HT1080 (cell line): ENCODE results near the gene OAS3. TPM values are rescaled to one million over a fixed set of nuclear protein-coding genes. Genes with fewer than 3 reads are reported as not detected.
"Not testable (repeated sequence)": the region's sequence is repeated elsewhere in the genome, so short reads cannot be mapped to it uniquely, and the experiment has no call there.

Source experiments
- DNase-seq: peaks from one replicate; pipeline ENCODE4 v3.0.0-alpha.2; 2015; ENCODE audit warnings: low read depth
- total RNA-seq: library from RNA; depleted of rRNA; stranded (reverse); fragments of >200 nt; shearing (Covaris generic); gene quantifications from 2 replicates; pipeline ENCODE4 v1.2.3, GENCODE V29; 2014

OAS3 gene
- total RNA-seq, 1 experiment from 2014 or later, result 15.8 TPM

- DNase-seq, result no peak
Observed at GRCh38 chr12:112980491-112981158, 42.4 kb downstream of the OAS3 start.

- DNase-seq, result peak; percentile 36
Observed at GRCh38 chr12:112985642-112986290, 47.5 kb downstream of the OAS3 start.

- DNase-seq, result no peak
Observed at GRCh38 chr12:112986291-112986800, 48.1 kb downstream of the OAS3 start.

- DNase-seq, result no peak
Observed at GRCh38 chr12:112987561-112987960, 49.3 kb downstream of the OAS3 start.

GRCh38 chr12:112988224-112988623 lies 50.0 kb downstream of the OAS3 start:
- no peak for DNase-seq

- not testable (repeated sequence) for DNase-seq
Observed at GRCh38 chr12:112988823-112989385, 50.6 kb downstream of the OAS3 start.

GRCh38 chr12:112989806-112990205 lies 51.5 kb downstream of the OAS3 start:
- no peak for DNase-seq

GRCh38 chr12:112992541-112993398 lies 54.5 kb downstream of the OAS3 start:
- DNase-seq, result peak; percentile 73

- no peak for DNase-seq
Observed at GRCh38 chr12:112995008-112995407, 56.7 kb downstream of the OAS3 start.

GRCh38 chr12:112996501-112996900 lies 58.2 kb downstream of the OAS3 start:
- DNase-seq, result no peak

- DNase-seq, result no peak
Observed at GRCh38 chr12:112997506-112997905, 59.2 kb downstream of the OAS3 start.

- no peak for DNase-seq
Observed at GRCh38 chr12:112998987-112999767, 60.9 kb downstream of the OAS3 start.

GRCh38 chr12:113000433-113000832 lies 62.2 kb downstream of the OAS3 start:
- DNase-seq, result no peak

- no peak for DNase-seq
Observed at GRCh38 chr12:113002155-113002554, 63.9 kb downstream of the OAS3 start.

- no peak for DNase-seq
Observed at GRCh38 chr12:113002676-113003075, 64.4 kb downstream of the OAS3 start.

GRCh38 chr12:113003636-113004035 lies 65.4 kb downstream of the OAS3 start:
- no peak for DNase-seq

GRCh38 chr12:113005762-113006161 lies 67.5 kb downstream of the OAS3 start:
- DNase-seq, result no peak

- no peak for DNase-seq
Observed at GRCh38 chr12:113006206-113006605, 67.9 kb downstream of the OAS3 start.

GRCh38 chr12:113006641-113007040 lies 68.4 kb downstream of the OAS3 start:
- no peak for DNase-seq

- peak; percentile 94 for DNase-seq
Observed at GRCh38 chr12:113007166-113007565, 68.9 kb downstream of the OAS3 start.

GRCh38 chr12:113010701-113011100 lies 72.4 kb downstream of the OAS3 start:
- no peak for DNase-seq
